ENCODE data around the gene API5.

The API5 gene

GRCh38 chr11:43366677-43367076 lies 54.9 kb downstream of the API5 start:
- Histone ChIP-seq H3K9me3 (ENCODE audit: low read length) (no peaks in the 10 kb centered on the region), H3K4me3 (ENCODE audit: low read depth in 1 of 2, low read length in 2 of 2) (no peak overlapping the region), H3K4me1 (ENCODE audit: insufficient read depth, low read length) (peaks cover 18% of the 10 kb centered on the region), H3K27me3 (ENCODE audit: control insufficient read depth in 1 of 2, insufficient read depth in 2 of 2, low read length in 2 of 2) (no peaks in the 10 kb centered on the region), H3K27ac (ENCODE audit: low read depth, low read length) (no peak overlapping the region), H3K9ac (ENCODE audit: low read length) (no peak overlapping the region), H3K36me3 (ENCODE audit: insufficient read depth, low read length) (peaks cover 4% of the 10 kb centered on the region)

DNA sequence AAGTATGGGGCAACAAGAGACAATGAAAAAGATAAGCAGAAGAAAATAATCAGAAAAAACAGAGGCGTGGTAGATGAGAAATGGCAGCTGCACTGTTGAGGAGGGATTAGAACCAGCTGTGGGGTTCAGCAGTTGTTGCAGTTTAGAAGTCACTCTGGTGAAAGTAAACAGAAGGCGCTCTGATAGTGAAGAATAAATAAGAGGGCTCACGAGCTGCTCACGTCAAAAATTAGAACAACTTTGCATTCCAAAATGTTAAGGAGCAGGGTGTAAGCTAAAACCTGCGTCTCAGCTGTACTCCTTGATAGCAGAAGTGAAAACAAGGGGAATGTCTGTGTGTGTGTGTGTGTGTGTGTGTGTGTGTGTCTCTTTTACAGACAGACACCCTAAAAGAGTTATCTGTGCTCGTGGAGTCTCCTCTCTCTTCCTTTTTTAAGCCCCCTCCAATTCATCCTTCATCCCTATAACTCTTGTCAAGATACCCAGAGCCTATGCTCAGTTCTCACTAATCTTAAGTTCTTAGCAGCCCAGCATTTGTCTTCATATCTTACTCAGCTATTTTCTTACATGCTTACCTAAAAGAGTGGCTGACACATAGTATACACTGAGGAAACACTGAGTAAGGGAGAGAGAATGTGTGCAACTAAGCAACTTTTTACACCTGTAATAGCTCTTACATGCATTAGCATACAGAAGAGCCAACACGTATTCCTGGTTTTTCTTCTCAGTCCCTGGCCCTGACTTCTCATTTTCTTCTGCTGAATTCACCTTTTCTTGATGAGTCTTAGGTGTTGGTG lies 55.8 kb downstream of the API5 start:
- no peak overlapping the region for H3K27ac ChIP-seq (ENCODE audit: low read depth, low read length)
- H3K4me1 ChIP-seq (ENCODE audit: insufficient read depth, low read length): peaks cover 18% of the 10 kb centered on the region
- no peak overlapping the region for H3K9ac ChIP-seq (ENCODE audit: low read length)
- H3K27me3 ChIP-seq (ENCODE audit: control insufficient read depth in 1 of 2, insufficient read depth in 2 of 2, low read length in 2 of 2): no peaks in the 10 kb centered on the region
- H3K36me3 ChIP-seq (ENCODE audit: insufficient read depth, low read length): peaks cover 7% of the 10 kb centered on the region
- H3K4me3 ChIP-seq (ENCODE audit: low read depth in 1 of 2, low read length in 2 of 2): no peak overlapping the region
- H3K9me3 ChIP-seq (ENCODE audit: low read length): no peaks in the 10 kb centered on the region

DNA sequence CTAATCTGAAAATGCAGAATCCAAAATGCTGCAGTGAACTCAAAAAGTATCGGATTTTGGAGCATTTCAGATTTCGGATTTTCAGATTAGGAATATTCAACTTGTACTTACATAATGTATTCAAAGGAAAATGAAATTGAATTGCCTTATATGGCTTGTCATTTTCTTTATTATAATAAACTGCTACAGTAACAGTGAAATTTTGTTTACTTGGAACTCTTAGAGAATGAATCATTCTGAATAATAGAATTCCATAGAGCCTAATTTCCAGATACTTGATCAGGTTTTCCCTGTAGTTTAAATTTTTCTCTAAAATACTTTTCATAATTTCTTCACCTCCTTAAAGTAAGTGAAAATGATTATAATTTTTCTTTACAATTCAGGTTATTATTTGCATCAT lies 64.3 kb downstream of the API5 start:
- H3K9ac ChIP-seq (ENCODE audit: low read length): no peak overlapping the region
- H3K4me1 ChIP-seq (ENCODE audit: insufficient read depth, low read length): peaks cover 5% of the 10 kb centered on the region
- no peaks in the 10 kb centered on the region for H3K27me3 ChIP-seq (ENCODE audit: control insufficient read depth in 1 of 2, insufficient read depth in 2 of 2, low read length in 2 of 2)
- H3K36me3 ChIP-seq (ENCODE audit: insufficient read depth, low read length): peaks cover 7% of the 10 kb centered on the region
- H3K4me3 ChIP-seq (ENCODE audit: low read depth in 1 of 2, low read length in 2 of 2): no peak overlapping the region
- H3K27ac ChIP-seq (ENCODE audit: low read depth, low read length): no peak overlapping the region
- H3K9me3 ChIP-seq (ENCODE audit: low read length): no peaks in the 10 kb centered on the region

DNA sequence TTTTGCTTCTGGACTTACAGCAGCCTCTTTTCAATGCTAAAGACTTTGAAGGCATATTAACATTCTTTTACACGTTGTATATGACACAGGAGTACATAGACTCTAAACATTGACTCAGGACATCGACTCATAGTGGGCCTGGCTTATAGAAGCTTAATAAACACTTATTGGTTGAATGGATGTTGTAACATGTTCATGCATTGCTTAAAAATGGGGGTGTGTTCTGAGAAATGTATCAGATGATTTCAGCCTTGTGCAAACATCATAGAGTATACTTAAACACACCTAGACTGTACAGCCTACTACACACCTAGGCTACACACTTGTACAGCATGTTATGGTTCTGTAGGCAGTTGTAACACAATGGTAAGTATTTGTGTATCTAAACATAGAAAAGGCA lies 64.8 kb downstream of the API5 start:
- Histone ChIP-seq H3K4me1 (ENCODE audit: insufficient read depth, low read length) (peaks cover 5% of the 10 kb centered on the region), H3K9ac (ENCODE audit: low read length) (no peak overlapping the region), H3K4me3 (ENCODE audit: low read depth in 1 of 2, low read length in 2 of 2) (no peak overlapping the region), H3K27ac (ENCODE audit: low read depth, low read length) (no peak overlapping the region), H3K27me3 (ENCODE audit: control insufficient read depth in 1 of 2, insufficient read depth in 2 of 2, low read length in 2 of 2) (no peaks in the 10 kb centered on the region), H3K36me3 (ENCODE audit: insufficient read depth, low read length) (peaks cover 6% of the 10 kb centered on the region), H3K9me3 (ENCODE audit: low read length) (no peaks in the 10 kb centered on the region)

DNA sequence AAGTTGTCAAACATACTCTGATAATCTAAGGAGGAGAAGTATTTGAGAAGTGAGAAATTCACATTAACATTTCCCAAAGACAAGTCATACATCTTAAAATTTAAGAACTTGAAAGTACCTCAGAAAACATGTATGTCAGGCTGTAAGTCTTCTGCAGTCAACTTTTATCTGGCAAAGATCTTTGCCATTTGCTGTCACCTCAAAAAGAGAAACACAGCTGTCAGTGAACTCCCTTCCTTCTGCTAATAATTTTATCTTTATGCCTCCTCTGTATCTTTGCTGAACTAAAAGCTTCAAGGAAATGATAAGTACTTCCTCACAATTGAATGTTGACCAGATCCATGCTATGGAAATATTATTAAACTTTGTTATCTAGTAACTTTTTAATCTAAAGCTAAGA lies 65.6 kb downstream of the API5 start:
- H3K9ac ChIP-seq (ENCODE audit: low read length): no peak overlapping the region
- no peaks in the 10 kb centered on the region for H3K9me3 ChIP-seq (ENCODE audit: low read length)
- H3K36me3 ChIP-seq (ENCODE audit: insufficient read depth, low read length): peaks cover 6% of the 10 kb centered on the region
- H3K4me3 ChIP-seq (ENCODE audit: low read depth in 1 of 2, low read length in 2 of 2): no peak overlapping the region
- no peak overlapping the region for H3K27ac ChIP-seq (ENCODE audit: low read depth, low read length)
- H3K27me3 ChIP-seq (ENCODE audit: control insufficient read depth in 1 of 2, insufficient read depth in 2 of 2, low read length in 2 of 2): no peaks in the 10 kb centered on the region
- peaks cover 5% of the 10 kb centered on the region for H3K4me1 ChIP-seq (ENCODE audit: insufficient read depth, low read length)

DNA sequence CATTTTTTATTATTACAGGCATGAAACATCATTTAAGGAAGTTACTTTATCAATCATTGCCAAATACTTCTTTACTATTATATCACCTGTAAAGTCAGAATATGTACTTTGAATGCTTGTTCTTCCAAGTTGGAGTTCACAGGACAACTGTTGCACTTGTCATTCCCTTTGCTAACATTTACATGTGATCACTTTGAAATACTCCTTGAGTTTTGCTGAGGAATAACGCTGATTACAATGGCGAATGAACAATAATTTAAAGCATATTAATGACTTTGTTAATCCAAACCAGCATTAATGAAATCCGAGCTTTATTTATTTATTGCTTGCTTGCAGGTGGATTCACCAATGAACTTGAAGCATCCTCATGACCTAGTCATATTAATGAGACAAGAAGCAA lies 67.1 kb downstream of the API5 start:
- Histone ChIP-seq H3K9me3 (ENCODE audit: low read length) (no peaks in the 10 kb centered on the region), H3K27ac (ENCODE audit: low read depth, low read length) (no peak overlapping the region), H3K36me3 (ENCODE audit: insufficient read depth, low read length) (peaks cover 6% of the 10 kb centered on the region), H3K4me3 (ENCODE audit: low read depth in 1 of 2, low read length in 2 of 2) (no peak overlapping the region), H3K27me3 (ENCODE audit: control insufficient read depth in 1 of 2, insufficient read depth in 2 of 2, low read length in 2 of 2) (no peaks in the 10 kb centered on the region), H3K4me1 (ENCODE audit: insufficient read depth, low read length) (peaks cover 5% of the 10 kb centered on the region), H3K9ac (ENCODE audit: low read length) (no peak overlapping the region)

GRCh38 chr11:43381802-43382201 lies 70.0 kb downstream of the API5 start:
- no peak overlapping the region for H3K9ac ChIP-seq (ENCODE audit: low read length)
- peaks cover 5% of the 10 kb centered on the region for H3K4me1 ChIP-seq (ENCODE audit: insufficient read depth, low read length)
- H3K9me3 ChIP-seq (ENCODE audit: low read length): no peaks in the 10 kb centered on the region
- peaks cover 6% of the 10 kb centered on the region for H3K36me3 ChIP-seq (ENCODE audit: insufficient read depth, low read length)
- H3K4me3 ChIP-seq (ENCODE audit: low read depth in 1 of 2, low read length in 2 of 2): no peak overlapping the region
- H3K27me3 ChIP-seq (ENCODE audit: control insufficient read depth in 1 of 2, insufficient read depth in 2 of 2, low read length in 2 of 2): no peaks in the 10 kb centered on the region
- no peak overlapping the region for H3K27ac ChIP-seq (ENCODE audit: low read depth, low read length)

DNA sequence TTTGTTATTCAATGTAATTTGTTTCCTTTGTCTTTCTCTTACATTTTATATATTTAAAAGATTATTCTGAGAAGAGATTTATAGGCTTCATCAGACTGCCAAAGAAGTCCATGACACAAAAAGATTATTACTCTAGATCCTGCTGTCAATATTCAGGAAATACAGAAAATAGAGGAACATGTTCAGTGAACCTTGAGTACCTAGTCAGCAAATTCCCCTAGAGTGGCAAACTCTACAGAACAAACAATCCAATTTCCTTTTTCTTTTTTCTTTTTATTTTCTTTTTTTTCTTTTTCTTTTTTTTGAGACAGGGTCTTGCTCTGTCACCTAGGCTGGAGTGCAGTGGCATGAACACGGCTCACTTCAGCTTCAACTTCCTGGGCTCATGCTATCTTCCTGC lies 70.8 kb downstream of the API5 start:
- Histone ChIP-seq H3K36me3 (ENCODE audit: insufficient read depth, low read length) (peaks cover 6% of the 10 kb centered on the region), H3K27ac (ENCODE audit: low read depth, low read length) (no peak overlapping the region), H3K4me1 (ENCODE audit: insufficient read depth, low read length) (peaks cover 5% of the 10 kb centered on the region), H3K9me3 (ENCODE audit: low read length) (no peaks in the 10 kb centered on the region), H3K9ac (ENCODE audit: low read length) (no peak overlapping the region), H3K27me3 (ENCODE audit: control insufficient read depth in 1 of 2, insufficient read depth in 2 of 2, low read length in 2 of 2) (no peaks in the 10 kb centered on the region), H3K4me3 (ENCODE audit: low read depth in 1 of 2, low read length in 2 of 2) (no peak overlapping the region)

DNA sequence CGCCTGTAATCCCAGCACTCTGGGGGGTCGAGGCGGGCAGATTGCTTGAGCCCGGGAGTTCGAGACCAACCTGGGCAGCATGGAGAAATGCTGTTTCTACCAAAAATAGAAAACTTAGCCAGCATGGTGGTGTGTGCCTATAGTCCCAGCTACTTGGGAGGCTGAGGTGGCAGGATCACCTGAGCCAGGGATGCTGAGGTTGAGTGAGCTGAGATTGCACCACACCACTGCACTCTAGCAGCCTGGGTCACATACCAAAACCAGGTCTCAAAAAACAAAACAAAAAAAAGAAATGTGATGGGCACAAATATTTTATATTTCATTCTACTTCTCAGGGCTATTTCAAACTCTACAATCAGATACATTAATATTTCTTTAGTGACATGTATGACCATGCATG lies 72.6 kb downstream of the API5 start:
- Histone ChIP-seq H3K4me3 (ENCODE audit: low read depth in 1 of 2, low read length in 2 of 2) (no peak overlapping the region), H3K36me3 (ENCODE audit: insufficient read depth, low read length) (peaks cover 6% of the 10 kb centered on the region), H3K27ac (ENCODE audit: low read depth, low read length) (no peak overlapping the region), H3K9ac (ENCODE audit: low read length) (no peak overlapping the region), H3K9me3 (ENCODE audit: low read length) (no peaks in the 10 kb centered on the region), H3K27me3 (ENCODE audit: control insufficient read depth in 1 of 2, insufficient read depth in 2 of 2, low read length in 2 of 2) (no peaks in the 10 kb centered on the region), H3K4me1 (ENCODE audit: insufficient read depth, low read length) (no peaks in the 10 kb centered on the region)

GRCh38 chr11:43392713-43393112 lies 80.9 kb downstream of the API5 start:
- Histone ChIP-seq H3K27ac (ENCODE audit: low read depth, low read length) (no peak overlapping the region), H3K9me3 (ENCODE audit: low read length) (no peaks in the 10 kb centered on the region), H3K27me3 (ENCODE audit: control insufficient read depth in 1 of 2, insufficient read depth in 2 of 2, low read length in 2 of 2) (no peaks in the 10 kb centered on the region), H3K4me1 (ENCODE audit: insufficient read depth, low read length) (no peaks in the 10 kb centered on the region), H3K36me3 (ENCODE audit: insufficient read depth, low read length) (peaks cover 23% of the 10 kb centered on the region), H3K9ac (ENCODE audit: low read length) (no peak overlapping the region), H3K4me3 (ENCODE audit: low read depth in 1 of 2, low read length in 2 of 2) (no peak overlapping the region)

DNA sequence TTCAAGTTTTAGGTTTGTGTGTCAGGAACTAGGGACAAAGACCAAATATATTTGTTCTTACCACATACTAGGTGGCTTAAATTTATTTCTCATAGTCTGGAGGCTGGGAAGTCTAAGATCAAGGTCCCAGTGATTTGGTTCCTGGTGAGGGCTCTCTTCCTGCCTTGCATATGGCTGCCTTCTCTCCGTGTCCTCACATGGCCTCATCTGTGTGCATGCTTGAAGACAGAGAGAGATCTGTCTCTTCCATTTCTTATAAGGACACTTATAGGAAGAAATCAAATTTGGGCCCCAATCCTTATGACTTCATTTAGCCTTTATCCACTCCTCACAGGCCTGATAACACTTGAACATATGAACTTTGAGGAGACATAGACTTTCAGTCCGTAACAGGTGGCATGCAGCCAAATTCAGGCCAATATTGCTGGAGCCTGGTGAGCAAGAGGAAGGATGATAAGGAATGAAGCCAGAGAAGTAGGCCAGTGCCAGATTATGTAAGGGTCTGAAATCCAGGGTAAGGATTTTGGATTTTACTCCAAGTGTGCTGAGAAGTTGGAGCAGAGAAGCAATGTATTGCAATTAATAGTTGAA lies 82.1 kb downstream of the API5 start:
- Histone ChIP-seq H3K27ac (ENCODE audit: low read depth, low read length) (no peak overlapping the region), H3K36me3 (ENCODE audit: insufficient read depth, low read length) (peaks cover 35% of the 10 kb centered on the region), H3K9me3 (ENCODE audit: low read length) (no peaks in the 10 kb centered on the region), H3K4me3 (ENCODE audit: low read depth in 1 of 2, low read length in 2 of 2) (no peak overlapping the region), H3K9ac (ENCODE audit: low read length) (no peak overlapping the region), H3K27me3 (ENCODE audit: control insufficient read depth in 1 of 2, insufficient read depth in 2 of 2, low read length in 2 of 2) (no peaks in the 10 kb centered on the region), H3K4me1 (ENCODE audit: insufficient read depth, low read length) (no peaks in the 10 kb centered on the region)
